HG02970 (cell line): ENCODE results near the gene XRCC6.
"Not testable (repeated sequence)": the region's sequence is repeated elsewhere in the genome, so short reads cannot be mapped to it uniquely, and the experiment has no call there.

ENCODE experiments used
- ATAC-seq: cut with Tn5 transposase; IDR thresholded peaks from one replicate; pipeline ENCODE4 v1.9.1; 2021; ENCODE audit warnings: mild to moderate bottlenecking, moderate library complexity, moderate number of reproducible peaks; ENCODE audit not compliant: unreplicated experiment, low FRiP score

Gene XRCC6

DNA sequence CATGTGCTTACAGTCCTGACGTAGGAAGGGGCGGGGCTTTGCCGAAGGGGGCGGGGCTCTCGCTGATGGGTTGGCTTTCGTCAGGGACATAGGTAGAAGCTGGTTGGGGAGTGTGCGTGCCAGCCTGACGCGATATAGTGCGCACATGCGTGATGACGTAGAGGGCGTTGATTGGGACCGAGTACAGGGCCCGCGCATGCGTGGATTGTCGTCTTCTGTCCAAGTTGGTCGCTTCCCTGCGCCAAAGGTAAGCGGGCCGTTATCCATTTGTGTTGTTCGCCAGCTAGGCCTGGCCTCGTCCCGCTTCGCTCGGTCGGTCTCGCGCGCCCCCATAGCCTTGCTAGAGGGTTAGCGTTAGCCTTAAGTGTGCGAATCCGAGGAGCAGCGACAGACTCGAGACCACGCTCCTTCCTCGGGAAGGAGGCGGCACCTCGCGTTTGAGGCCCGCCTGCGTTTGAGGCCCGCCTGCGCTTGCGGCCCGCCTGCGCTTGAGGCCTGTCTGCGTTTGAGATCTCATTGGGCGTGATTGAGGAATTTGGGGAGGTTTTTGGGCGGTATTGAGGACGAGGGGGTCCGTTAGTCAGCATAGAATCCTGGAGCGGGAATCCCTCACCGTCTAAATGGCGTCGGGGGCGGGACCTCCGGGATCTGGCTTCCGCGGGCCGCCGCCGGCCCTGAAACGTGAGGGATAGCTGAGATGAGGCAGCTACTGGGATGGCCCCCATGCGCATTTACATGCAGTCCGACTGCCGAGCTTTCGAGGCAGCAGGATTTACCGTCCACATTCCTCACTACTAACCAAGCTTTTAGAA lies at the start of gene XRCC6:
Gene XRCC6 (plus strand): TSS at position 197 of the 812 bp plus-strand sequence. CDS start 710 bp downstream, outside the sequence.
- ATAC-seq, result peak; percentile 78

DNA sequence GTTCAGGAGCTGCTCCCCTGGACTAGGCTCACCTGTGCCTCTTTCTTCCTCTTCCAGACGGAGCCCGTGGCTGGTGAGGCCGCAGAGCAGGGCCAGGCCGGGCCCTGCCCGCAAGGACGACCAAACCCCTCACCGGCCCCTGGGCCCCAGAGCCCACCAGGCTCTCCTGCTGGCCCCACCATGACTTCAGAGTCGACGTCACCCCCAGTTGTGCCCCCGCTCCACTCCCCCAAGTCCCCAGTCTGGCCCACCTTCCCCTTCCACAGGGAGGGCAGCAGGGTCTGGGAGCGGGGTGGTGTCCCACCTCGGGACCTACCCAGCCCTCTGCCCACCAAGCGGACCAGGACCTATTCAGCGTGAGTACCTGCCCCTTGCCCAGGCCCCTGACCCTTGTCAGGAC lies 49.3 kb upstream of the XRCC6 start:
- ATAC-seq, result no peak

DNA sequence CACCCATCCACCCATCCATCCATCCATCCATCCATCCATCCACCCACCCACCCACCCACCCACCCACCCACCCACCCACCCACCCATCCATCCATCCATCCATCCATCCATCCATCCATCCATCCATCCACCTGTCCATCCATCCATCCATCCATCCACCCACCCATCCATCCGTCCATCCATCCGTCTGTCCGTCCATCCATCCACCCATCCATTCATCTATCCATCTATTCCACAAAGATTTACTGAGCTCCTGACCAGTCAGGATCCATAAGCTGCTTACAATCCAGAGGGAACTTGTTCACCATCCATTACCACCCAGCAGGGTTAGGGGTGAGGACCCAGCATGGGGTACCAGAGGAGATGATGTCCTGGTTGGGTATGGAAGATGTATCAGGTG lies 48.8 kb upstream of the XRCC6 start:
- not testable (repeated sequence) for ATAC-seq

DNA sequence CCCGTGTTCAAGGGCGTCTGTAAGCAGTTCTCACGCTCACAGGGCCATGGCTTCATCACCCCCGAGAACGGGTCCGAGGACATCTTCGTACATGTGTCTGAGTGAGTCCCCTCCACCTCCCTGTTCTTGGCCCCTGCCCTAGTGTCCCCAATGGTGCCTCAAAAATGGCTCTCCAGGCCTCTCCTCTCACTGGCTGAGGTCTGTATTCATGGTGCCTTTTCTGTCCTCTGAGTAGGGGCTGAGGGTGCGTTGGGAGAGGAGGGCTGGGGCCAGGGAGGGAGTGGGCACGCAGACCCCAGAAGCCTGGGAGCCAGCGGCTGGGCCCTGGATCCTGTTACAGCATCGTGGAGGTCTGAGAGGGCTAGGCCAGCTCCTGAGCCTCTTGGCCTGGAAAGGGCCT lies 47.4 kb upstream of the XRCC6 start:
- no peak for ATAC-seq

DNA sequence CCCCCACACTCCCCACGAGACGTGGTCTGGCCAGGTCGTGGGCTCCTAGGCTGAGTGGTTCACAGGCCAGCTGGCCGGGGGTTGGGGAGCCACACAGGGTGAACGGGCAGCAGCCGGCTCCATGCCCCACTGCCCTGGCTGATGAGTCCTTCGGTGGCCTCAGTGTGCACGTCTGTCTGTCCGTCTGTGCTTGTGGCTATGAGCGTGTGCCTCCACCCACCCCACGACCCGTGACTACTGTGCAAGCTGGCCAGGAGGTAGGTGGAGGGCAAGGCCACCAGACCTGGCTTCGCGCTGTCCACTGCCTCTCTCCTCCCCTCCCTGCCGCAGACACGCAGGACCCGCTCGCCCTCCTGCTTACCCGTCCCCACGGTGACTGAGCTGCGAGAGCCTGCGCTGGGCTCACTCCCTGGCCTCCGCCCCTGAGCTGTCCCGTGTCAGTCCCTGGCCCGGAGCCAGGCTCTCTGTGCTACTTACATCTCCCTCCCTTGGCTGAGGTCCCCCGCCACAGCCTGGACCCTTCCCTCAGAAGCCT lies 46.2 kb upstream of the XRCC6 start:
- ATAC-seq, result no peak

DNA sequence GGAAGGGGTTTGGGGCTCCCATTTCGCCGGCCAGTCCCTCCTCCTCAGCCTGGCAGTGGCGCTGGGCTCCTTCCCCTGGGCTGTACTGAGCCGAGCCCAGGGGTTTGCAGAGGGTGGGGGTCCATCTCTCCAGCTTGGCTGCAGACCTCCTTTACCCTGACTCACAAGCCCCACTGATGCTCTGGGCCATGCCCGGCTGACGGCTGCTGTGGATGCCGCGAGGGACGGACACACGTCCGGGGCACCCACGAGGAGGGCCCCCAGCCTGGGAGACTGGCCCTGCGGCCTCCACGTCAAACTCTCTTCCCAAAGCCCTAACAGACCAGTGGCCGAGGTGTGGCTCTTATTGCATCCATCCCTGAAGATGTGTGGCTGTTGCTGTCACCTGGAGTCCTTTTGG lies 45.6 kb upstream of the XRCC6 start:
- no peak for ATAC-seq

DNA sequence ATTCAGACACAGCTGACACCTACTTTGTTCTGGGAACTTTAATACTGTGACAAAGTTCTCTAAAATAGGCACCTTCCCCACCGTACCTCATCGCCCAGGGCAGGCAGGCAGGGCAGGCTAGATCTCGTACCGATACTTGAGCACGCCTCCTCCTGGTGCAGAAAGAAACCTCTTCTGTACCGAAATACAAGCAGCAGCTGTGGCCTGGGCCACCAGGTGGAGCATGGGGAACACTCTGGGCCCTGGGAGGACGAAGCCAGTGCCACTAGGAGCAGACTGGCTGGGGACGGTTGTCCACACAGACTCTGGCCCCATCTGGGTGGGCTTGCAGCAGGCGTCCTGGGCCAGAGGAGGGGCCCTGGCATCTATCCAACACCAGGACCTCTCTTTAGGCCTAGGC lies 44.2 kb upstream of the XRCC6 start:
- no peak for ATAC-seq

DNA sequence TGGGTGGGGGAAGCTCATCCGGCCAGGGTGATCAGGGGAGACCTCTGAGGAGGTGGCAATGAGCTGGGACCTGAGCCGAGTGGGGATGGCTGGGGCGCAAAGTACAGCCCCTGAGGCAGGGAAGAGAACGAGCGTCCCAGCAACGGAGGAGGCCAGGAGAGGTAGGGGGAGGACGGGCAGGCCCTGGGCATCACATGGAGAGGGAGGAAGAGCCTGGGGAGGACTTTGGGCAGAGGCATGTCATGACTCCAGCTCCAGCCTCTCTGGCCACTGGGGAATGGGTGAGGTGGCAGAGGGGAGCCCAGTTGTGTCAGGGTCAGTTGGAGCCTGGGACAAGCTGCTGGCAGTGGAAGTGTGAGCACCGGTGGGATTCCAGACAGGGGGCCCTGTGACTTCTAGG lies 43.0 kb upstream of the XRCC6 start:
- no peak for ATAC-seq

DNA sequence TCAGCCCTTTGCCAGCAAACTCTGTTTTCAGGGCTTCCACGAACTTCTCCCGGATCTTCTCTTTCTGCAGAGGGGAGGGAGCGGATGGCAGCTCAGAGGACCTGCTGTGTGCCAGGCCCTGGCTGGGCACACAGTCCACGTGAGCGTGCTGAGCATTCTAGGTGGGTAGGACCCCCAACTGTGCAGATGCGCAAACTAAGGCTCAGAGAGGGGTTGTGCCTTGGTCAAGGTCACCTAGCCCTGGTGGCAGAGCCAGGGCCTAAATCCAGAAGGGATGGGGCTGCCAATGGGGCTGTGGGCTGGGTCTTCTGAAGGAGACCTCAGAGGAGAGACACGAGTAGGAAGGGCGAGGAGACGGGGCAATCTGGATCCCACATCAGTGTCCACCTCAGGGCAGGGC lies 42.3 kb upstream of the XRCC6 start:
- no peak for ATAC-seq

DNA sequence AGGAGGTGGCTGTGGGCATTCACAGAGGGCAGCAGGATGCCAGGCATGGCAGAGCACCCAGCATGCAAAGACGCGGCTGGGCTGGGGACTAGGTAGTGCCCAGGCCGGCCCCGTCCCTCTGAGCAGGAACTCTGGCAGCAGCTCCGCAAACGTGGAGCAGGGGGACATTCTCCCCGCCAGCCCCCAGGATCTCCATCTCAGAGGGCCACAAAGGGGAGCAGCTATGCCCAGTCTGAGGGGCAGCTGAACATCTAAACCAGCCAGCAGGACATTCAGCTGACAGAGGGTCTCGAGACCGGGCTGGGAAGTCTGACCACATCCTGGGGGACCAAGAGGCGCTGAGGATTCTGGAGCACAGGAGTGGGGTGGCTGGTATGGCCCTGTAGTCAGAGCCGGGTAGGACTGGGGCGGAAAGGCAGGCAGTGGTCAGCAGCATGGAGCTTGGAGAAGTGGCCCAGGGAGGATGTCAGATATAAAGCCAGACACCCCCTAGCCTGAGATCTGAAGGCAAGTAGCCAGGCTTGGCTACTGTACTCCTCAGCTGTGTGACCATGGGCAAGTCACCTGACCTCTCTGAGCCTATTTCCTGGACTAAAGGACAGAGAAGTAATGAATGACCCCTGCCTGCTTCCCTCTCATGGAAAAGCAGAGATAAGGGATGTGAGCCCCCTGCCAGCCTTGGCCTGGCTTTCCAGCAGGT lies 41.6 kb upstream of the XRCC6 start:
- ATAC-seq, result no peak

DNA sequence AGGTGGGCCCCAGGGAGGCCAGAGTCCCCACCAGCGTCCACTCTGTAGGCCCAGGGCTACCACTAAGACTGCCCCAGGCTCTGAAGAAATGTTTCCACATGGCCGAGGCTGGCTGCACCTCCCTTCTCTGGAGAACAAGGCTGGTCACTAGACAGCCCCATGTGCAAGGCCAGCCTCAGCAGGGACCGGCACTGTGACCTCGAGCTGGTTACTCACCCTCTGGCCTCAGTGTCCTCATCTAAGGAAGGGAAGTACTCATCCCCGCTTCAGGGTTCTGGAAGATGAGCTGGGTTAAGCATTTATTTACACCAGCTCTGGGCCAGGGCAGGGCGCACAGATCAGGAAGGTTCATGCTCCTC lies 41.1 kb upstream of the XRCC6 start:
- ATAC-seq, result no peak

DNA sequence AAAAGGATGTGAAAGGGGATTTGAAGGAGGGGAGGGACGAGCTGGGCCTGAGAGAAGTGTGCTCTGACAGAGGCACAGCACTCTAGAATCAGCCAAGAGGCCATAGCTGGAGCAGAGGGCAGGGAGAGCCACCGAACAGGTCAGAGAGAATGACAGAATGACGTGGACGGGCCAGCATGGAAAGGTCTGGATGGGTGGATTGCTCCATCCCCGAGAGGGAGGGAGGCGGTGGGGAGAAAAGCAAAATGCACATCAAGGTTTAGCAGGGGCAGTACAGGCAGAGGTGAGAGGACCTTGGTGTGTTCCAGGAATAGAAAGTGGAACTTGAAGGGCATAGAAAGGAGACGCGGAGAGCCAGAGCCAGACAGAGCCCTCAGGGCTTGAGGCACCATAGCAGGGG lies 38.4 kb upstream of the XRCC6 start:
- ATAC-seq, result no peak

DNA sequence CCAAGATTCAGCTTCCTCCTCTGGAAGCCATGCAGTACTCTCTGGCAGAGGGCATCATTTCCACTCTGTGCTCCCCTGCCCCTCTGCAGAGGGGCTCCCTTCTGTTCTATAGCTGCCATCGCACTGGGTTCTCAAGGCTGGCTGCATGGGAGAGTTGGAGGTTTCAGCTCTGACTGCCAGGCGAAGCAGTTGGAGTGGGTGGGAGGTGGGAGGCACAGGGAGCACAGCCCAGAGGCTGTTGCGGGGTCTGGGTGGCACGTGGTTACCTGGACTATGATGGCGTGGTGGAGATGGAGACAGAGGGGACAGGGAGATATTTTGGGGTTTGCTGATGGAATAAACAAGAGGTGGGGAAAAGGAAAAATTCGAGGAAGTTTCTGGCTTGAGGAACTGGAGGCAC lies 36.2 kb upstream of the XRCC6 start:
- no peak for ATAC-seq

DNA sequence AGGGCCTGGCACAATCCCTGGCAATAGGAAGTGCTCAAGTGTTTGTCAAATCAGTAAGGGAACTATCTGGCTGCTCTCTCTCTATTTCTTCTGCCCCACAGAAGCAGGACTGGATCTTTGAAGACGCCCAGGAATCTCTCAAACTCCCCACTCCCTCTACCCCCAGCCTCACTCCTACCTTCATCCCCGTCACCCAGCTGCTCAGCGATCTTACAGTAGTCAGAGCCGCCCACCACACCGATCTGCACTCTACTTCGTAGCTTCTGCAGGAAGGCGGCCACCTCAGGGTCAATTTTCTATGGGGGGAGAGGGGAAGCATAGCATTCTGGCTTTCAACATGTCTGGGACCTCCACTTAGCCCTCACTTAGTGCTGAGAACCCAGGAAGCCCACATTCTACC lies 35.2 kb upstream of the XRCC6 start:
- no peak for ATAC-seq

DNA sequence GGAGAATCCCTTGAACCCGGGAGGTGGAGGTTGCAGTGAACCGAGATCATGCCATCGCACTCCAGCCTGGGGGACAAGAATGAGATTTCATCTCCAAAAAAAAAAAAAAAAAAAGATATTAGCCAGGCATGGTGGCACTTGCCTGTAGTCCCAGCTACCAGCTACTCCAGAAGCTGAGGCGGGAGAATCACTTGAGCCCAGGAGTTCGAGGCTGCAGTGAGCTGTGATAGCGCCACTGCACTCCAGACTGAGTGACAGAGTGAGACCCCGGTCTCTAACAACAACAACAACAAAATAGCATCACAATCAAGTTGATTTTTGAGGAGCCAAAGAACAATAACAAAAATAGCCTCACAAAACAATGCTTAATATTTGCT lies 33.8 kb upstream of the XRCC6 start:
- no peak for ATAC-seq

DNA sequence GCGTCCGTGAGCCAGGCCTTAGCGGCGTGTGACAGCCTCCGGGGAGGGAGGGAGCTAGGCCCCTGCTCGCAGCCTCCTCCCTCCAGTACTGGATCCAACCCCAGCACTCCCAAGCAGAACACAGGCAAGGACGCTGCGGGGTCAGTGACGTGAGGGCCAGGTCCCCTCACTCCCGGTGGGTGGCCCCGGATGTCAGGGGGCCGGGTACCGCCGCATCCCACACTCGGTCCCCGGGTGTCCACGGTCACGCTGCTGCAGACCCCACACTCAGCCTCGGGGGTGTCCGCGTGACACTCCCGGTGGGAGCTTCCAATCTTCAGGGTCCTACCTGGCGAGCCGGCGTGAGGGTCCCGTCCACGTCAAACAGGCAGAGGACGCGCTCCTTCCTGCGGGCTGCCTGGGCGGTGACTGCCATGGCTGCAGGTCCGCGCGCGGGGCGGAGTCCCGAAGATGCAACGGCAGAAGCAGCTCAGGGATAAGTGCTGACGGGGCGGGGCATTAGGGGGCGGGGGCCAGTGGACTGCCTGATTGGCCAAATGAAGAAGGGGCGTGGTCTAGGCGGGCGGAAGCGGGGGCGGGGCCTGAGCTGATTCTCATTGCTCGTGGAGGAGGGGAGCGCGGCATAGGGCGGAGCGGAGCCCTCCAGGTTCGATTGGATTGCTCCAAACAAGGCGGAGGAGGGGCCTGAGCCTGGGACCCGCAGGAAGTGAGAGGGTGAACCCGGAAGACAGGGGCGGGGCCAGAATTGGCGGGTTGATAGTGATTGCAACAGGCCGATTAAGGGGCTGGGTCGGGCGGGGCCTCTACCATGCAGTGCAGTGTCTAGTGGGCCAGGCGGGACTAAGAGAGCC lies 31.5 kb upstream of the XRCC6 start, which contains the start of gene PMM1:
Gene PMM1 (minus strand): TSS at position 450 of the 851 bp plus-strand sequence. CDS start 35 bp downstream, at position 415.
- ATAC-seq, result peak; percentile 83

DNA sequence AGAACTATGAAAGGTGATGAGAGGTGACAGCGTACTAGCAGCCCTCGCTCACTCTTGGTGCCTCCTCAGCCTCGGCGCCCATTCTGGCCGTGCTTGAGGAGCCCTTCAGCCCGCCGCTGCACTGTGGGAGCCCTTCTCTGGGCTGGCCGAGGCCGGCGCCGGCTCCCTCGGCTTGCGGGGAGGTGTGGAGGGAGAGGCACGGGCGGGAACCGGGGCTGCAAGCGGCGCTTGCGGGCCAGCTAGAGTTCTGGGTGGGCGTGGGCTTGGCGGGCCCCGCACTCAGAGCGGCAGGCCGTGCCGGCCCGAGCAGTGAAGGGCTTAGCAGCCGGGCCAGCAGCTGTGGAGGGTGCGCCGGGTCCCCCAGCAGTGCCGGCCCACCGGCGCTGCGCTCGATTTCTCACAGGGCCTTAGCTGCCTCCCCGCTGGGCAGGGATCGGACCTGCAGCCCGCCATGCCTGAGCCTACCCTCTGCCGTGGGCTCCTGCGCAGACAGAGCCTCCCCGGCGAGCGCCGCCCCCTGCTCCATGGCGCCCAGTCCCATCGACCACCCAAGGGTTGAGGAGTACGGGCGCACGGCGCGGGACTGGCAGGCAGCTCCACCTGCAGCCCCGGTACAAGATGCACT lies 27.6 kb upstream of the XRCC6 start:
- not testable (repeated sequence) for ATAC-seq

DNA sequence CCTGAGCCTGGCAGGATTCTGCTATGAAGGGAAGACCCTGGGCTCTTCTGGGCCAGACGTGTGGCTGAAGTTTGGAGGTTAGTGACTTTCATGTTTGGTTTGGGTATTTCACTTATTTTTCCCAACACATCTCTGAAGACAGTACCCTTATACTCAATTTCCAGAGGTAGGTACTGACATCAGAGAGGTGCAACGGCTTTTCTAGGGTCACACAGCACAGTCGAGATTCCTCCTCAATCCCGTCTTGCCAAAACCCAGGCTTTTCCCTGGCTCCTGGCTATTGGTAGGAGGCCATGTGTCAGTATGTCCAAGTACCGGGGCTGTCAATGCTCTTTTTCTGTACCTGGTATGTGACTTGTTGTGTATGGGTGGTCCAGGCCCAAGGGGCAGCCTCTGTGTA lies 25.4 kb upstream of the XRCC6 start:
- no peak for ATAC-seq

DNA sequence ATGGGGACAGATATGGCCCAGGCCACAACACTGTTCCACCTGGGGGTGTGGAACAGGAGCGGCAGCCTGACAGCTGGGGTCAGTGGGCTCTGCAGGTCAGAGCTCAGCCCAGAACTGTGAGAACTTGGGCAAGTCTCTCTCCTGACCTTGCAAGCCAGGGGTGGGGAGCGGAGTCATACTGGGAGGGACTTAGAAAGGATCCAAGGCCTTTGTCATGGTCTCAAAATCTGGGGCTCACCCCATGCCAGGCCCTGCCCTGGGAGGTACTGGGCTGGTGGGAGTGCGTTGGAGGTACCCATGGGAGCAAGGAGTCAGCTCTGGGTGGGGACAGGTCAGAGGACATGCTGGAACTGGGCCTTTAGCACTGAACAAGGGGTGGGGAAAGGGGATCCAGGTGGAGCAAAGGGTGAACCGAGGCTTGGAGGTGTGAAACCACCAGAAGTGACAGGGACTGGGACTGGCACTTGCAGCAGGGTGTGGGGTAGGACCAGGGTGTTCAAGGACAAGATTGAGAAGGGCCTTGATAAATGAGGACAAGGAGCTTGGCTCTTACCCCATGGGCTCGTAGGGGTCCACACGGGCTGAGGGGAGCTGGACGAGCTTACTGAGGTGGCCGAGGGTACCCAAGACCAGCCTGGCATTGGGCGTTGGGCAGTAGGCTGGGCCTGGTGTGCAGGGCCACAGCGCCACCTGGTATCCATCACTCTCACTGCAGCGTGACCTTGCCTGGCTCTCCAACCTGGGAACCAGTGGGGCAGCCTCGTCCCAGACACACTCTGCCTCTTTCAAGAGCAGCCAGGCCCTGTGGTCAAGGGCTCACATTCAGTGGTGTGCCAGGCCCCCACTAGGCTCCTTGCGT lies 24.1 kb upstream of the XRCC6 start:
- no peak for ATAC-seq

DNA sequence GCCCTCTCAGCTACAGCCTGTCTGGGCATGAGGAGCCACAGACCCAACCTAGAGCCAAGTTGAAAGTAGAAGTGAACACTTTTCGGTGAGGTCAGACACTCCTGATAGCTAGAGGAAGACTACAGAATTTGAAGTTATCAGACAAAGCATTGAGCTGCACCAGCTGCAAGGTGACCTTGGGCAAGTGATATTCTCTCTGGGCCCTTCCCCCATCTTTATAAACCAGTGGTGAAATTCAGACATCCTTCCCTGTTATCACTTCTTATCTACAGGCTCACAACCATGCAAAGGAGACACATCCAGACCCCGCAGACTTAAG lies 23.5 kb upstream of the XRCC6 start:
- no peak for ATAC-seq
